NCI-H146 (cell line): ENCODE measurements around the gene ARL3.
A peak's percentile ranks its signal among the peaks of the same experiment; 100 is the strongest.
"Not testable (repeated sequence)": the region's sequence is repeated elsewhere in the genome, so short reads cannot be mapped to it uniquely, and the experiment has no call there.

Experiments used
- DNase-seq: peaks from one replicate; lab custom pipeline; 2025; lab: John Stamatoyannopoulos, UW

The ARL3 gene

DNA sequence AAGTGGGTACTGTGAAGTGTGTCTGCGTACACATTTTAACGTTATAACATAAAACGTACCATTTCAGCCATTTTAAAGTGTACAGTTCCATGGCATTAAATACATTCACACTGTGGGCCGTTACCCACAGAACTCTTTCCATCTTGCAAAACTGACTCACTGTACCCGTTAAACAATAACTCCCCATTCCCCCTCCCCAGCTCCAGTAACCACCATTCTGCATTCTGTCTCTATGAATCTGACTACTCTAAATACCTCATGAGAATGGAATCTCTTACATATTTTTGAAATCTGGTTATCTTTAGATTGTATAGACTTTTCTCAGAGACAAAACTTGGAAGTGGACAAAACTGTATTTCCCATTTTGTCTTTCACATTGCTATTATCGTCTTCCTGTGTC lies 9.3 kb downstream of the ARL3 start:
- no peak for DNase-seq

DNA sequence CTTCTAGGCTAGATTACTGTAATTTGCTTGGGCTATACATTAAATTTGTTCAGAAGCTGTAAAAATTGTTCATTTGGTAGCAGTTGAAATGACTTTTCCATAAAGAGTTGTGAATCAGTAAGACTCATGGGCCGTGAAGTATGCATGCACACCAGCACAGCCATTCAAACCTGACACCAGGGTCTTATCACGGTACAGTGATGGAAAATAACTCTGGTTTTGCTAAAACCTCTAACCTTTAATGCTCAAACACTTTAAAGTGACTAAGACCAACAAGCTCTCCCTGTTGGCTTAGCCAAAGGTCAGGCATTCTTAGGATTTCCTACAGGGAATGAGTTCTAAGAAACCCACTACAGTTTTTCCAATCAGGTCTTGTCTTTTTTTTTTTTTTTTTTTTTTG lies 11.5 kb downstream of the ARL3 start:
- DNase-seq = no peak

GRCh38 chr10:102701796-102702195 lies 12.4 kb downstream of the ARL3 start:
- no peak for DNase-seq

DNA sequence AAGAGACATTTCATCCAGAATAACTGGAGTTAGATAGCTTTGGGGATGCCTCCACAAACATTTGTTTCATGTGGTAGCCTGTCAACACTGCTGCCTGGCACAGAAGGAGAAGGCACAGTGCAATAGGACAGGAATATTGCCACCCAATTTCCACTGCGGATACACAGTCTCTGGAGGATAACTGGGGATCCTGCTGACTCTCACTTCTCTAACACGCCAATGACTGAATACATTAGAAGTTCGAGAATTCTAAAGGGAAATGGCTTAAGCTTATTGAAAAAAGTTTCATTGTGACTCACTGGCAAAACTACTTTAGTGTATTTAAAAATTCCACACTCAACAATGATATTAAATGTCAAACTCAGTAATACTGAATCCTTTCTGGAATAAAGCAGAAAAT lies 12.9 kb downstream of the ARL3 start:
- no peak for DNase-seq

GRCh38 chr10:102698894-102699293 lies 15.3 kb downstream of the ARL3 start:
- DNase-seq = no peak

- DNase-seq = no peak
Measured at GRCh38 chr10:102696736-102697135, 17.5 kb downstream of the ARL3 start.

DNA sequence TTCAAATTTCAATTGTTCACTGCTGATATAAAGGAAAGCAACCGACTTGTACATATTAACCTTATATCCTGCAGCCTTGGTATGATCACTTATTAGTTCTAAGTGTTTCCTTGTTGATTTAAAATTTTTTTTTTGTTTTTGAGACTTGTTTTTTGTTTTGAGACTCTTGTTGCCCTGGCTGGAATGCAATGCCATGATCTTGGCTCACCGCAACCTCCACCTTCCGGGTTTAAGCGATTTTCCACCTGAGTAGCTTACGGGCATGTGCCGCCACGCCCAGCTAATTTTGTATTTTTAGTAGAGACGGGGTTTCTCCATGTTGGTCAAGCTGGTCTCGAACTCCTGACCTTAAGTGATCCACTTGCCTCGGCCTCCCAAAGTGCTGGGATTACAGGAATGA lies 18.8 kb downstream of the ARL3 start:
- not testable (repeated sequence) for DNase-seq

DNA sequence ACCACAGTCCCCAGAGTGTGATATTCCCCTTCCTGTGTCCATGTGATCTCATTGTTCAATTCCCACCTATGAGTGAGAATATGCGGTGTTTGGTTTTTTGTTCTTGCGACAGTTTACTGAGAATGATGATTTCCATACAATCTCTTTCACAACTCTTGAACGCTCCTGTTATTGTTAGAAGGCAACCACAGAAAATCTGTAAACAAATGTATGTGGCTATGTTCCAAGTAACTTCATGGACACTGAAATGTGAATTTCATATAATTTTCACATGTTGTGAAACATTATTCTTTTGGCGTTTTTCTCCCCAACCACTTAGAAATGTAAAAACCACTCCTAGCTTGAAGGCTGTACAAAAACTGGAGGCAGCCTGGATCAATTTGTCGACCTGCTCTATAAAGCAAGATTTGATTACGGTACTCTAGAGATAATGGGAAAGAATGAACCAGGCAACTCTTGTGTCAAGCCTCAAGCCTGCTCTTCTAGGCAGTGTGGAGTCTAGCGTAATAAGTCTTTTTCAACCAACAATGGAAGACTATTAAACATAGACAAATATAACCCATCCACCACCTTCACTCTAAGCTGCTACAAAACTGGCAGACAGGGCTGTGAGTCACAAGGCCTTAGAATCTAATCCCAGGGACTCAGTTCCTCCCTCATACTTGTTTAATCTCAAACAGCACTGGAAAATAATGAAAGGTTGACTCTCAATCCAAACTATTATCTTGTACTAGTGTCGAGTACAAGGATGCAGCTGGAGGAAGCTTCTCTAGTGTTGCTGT lies 22.7 kb downstream of the ARL3 start:
- DNase-seq = no peak

- DNase-seq = no peak
Measured at GRCh38 chr10:102683736-102684135, 30.5 kb downstream of the ARL3 start.

- DNase-seq = no peak
Measured at GRCh38 chr10:102682981-102683380, 31.2 kb downstream of the ARL3 start.

DNA sequence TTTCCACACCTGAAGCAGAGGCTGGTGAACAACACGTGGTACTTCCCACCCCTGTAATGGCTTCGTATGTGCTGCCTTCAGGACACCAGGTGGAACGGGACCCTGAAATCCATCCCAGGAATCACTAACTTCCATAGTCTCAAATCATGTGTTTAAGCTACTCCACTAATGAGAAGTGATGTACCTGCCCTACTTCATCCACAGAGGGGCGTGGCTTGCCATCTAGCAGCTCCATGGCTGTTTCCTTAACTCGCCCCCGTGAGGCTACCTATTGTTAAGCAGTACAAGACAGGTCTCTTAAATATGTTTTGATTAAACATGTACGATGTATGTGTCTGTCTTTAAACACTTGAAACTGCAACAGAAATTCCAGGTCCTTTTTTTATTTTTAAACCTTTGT lies 31.8 kb downstream of the ARL3 start:
- DNase-seq = no peak

GRCh38 chr10:102681696-102682095 lies 32.5 kb downstream of the ARL3 start:
- no peak for DNase-seq

DNA sequence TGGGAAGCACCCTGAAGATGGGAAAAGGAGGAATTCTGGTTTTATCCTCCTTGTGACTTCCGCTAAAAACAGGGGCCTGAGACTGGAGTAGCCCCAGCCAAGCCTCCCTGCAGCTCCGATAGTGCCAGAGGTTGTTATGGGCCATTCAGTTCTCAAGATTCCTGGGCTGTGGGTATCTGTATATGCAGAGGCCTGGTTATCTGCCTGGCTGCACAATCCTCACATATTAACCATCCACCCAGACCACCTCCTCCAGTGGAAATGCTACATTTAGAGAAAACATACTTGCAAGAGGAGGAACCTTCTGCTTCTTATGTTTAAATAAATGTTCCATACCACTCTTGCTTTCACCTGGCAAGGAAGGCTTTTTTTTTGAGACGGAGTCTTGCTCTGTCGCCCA lies 34.6 kb downstream of the ARL3 start:
- no peak for DNase-seq

GRCh38 chr10:102678842-102679289 lies 35.3 kb downstream of the ARL3 start:
- DNase-seq = peak; percentile 90

DNA sequence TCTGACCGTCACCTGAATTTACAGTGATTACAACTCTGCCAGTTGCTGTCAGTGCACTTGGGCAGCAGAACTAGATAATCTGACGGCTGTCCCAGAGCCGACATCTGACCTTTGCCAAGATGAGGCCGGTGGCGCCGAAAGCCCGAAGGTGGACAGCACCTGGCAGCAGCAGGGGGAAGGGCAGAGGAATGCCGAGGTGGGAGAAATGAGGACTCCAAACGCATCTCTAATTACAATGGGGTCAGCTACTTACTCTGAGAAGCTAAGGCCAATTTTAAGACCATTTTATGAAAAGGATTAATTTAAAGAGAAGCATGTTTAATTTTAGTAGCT lies 36.2 kb downstream of the ARL3 start:
- DNase-seq = peak; percentile 67

- no peak for DNase-seq
Measured at GRCh38 chr10:102677331-102678067, 36.7 kb downstream of the ARL3 start.

GRCh38 chr10:102676534-102677315 lies 37.5 kb downstream of the ARL3 start:
- DNase-seq = no peak

GRCh38 chr10:102675666-102676533 lies 38.3 kb downstream of the ARL3 start:
- no peak for DNase-seq

DNA sequence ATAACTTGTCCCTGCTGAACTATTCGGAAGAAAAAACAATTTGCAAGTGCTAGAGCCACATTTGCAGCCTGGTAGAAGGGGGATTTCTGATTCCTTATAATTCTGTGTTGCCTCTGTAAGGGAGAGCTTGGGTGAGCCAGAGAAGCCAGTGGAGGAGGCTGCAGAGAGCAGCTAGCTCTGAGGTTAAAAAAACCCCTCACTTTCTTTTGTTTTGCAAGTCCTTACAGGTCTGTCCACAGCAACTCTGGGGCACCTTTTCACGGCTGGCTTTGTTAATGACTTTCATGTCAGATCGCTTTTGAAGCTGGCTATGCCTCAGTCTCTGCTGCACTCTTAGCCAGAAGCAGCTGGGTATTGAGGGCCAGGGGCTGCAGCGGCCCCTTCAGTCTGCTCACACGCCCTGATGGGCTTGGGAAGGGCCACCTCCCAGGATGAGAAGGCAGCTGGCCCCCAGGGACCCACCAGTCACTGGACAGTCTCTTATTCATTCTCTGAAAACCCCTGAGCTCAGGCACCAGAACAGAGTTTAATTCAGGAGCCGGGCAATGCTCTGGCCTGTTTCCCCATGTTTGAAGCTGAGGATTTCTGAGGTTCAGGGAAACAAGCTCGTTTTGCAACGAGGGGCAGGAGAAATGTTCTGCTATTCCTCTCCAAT lies 39.1 kb downstream of the ARL3 start:
- no peak for DNase-seq

GRCh38 chr10:102674566-102674965 lies 39.6 kb downstream of the ARL3 start:
- DNase-seq = no peak

DNA sequence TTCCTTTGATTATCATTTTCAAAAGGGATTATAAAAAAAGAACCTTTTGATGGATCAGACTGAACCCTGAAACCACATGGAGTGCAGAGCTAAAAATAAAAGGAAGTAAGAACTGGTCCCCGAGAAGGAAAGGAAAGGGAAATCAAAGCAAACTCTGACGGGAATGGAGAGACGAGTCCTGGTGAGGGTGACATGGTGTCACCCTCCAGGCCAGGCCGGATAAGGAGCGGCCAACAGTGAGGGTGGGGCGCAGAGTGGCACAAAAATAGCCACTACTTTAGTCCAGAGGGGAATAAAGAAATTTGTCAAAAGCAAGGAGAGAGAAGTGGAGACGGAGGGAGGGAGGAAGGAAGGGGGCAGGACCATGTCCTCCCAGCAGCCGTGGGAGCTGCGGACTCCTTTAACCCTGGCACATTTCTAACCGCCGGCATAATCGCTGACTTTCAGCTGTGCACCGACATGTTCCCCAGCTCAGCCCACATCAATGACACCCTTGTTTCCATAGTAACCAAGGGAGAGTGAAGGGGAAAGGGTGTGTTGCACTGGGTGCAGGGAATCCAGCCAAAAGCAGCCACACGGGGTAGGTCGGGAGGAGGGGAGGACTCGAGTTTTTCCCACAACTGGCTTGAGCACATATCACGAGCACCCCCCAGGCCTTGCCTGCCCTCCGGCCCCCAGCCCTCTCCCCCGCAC lies 40.2 kb downstream of the ARL3 start:
- no peak for DNase-seq
